Body of pancreas (tissue), 4 donors: Measurements from ENCODE around the gene RBM4.

Experiments
- POLR2A ChIP-seq, 3 donors: fragments of 450-650 bp; IDR thresholded peaks; one replicate each; pipeline ENCODE4 v1.6.1; 2016; ENCODE audit warnings: antibody characterized with exemption in 3 of 3, mild to moderate bottlenecking in 2 of 3
- TF ChIP-seq, protein P1 (sequence below), 7 experiments: fragments of 450-650 bp in 4 of 7; fragments of 200-600 bp in 3 of 7; sonication (generic) in 3 of 7; IDR thresholded peaks; one replicate each; pipeline ENCODE4 v1.5.1; 2016 to 2019; ENCODE audit warnings: antibody characterized with exemption in 7 of 7

DNA sequence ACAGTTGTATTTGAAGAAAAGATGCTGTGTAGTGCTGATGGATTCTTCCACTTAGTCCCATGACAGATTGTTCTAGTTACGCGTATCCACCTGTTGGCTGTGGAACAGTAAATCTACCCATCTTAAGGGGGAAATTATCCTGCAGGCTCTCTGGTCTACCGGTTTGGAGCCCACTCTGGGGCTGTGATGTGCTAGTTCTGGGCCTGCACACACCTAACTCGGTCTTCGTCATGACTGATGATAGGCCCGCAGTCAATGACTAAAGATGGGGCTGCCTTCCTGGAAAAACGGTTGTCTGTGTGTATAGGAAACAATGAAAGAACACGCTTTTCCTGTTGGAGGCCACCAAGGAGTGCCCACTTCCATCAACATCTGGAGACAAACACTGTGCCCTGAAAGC lies 45.4 kb downstream of the RBM4 start:
- TF ChIP-seq, protein P1, sequence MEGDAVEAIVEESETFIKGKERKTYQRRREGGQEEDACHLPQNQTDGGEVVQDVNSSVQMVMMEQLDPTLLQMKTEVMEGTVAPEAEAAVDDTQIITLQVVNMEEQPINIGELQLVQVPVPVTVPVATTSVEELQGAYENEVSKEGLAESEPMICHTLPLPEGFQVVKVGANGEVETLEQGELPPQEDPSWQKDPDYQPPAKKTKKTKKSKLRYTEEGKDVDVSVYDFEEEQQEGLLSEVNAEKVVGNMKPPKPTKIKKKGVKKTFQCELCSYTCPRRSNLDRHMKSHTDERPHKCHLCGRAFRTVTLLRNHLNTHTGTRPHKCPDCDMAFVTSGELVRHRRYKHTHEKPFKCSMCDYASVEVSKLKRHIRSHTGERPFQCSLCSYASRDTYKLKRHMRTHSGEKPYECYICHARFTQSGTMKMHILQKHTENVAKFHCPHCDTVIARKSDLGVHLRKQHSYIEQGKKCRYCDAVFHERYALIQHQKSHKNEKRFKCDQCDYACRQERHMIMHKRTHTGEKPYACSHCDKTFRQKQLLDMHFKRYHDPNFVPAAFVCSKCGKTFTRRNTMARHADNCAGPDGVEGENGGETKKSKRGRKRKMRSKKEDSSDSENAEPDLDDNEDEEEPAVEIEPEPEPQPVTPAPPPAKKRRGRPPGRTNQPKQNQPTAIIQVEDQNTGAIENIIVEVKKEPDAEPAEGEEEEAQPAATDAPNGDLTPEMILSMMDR (IDR thresholded peaks at IDR 0.05), result no peak
- TF ChIP-seq POLR2A (IDR thresholded peaks at IDR 0.05), result no peak
